Activated CD8-positive, alpha-beta memory T cell treated with anti-CD3 and anti-CD28 coated beads for 1 hour (primary cell): ENCODE results near the gene NME3.
"Not testable (repeated sequence)": the region's sequence is repeated elsewhere in the genome, so short reads cannot be mapped to it uniquely, and the experiment has no call there.

ENCODE experiments used
- DNase-seq, 2 donors: peaks; one replicate each; pipeline ENCODE4 v3.0.0-alpha.2; 2020; ENCODE audit warnings: low read depth in 1 of 2; ENCODE audit errors: extremely low read depth in 1 of 2

The NME3 gene

GRCh38 chr16:1754204-1754603 is 17.1 kb downstream of the NME3 start:
- DNase-seq = no peak

- no peak for DNase-seq
These were observed 18.5 kb downstream of the NME3 start for GRCh38 chr16:1752853-1753252.

GRCh38 chr16:1751946-1752345 is 19.4 kb downstream of the NME3 start:
- DNase-seq = no peak

- DNase-seq = no peak
These were observed 21.9 kb downstream of the NME3 start for GRCh38 chr16:1749152-1750117.

GRCh38 chr16:1747934-1748333 is 23.4 kb downstream of the NME3 start:
- no peak for DNase-seq

- DNase-seq = no peak
These were observed 24.6 kb downstream of the NME3 start for GRCh38 chr16:1746693-1747195.

- DNase-seq = no peak
These were observed 25.2 kb downstream of the NME3 start for GRCh38 chr16:1745900-1746692.

GRCh38 chr16:1745181-1745899 is 26.0 kb downstream of the NME3 start:
- DNase-seq = no peak

- DNase-seq = no peak
These were observed 27.0 kb downstream of the NME3 start for GRCh38 chr16:1744338-1744840.

GRCh38 chr16:1743376-1744337 is 27.7 kb downstream of the NME3 start:
- no peak for DNase-seq

- DNase-seq = no peak
These were observed 29.7 kb downstream of the NME3 start for GRCh38 chr16:1741553-1742165.

- DNase-seq = no peak
These were observed 30.4 kb downstream of the NME3 start for GRCh38 chr16:1740781-1741490.

- DNase-seq = no peak
These were observed 31.1 kb downstream of the NME3 start for GRCh38 chr16:1740234-1740633.

GRCh38 chr16:1734816-1735215 is 36.5 kb downstream of the NME3 start:
- DNase-seq = no peak

- DNase-seq = no peak
These were observed 37.2 kb downstream of the NME3 start for GRCh38 chr16:1734123-1734522.

- not testable (repeated sequence) for DNase-seq
These were observed 38.8 kb downstream of the NME3 start for GRCh38 chr16:1732551-1732987.

- DNase-seq = no peak
These were observed 39.3 kb downstream of the NME3 start for GRCh38 chr16:1732071-1732470.

- DNase-seq = no peak
These were observed 39.7 kb downstream of the NME3 start for GRCh38 chr16:1731603-1732002.

- DNase-seq = no peak
These were observed 40.3 kb downstream of the NME3 start for GRCh38 chr16:1731073-1731472.
